ENCODE results near the gene NAGPA. TPM values are rescaled to one million over a fixed set of nuclear protein-coding genes. Genes with fewer than 3 reads are reported as not detected.

NAGPA gene
- total RNA-seq, 1 experiment from 2014 or later: 11.7 TPM

- Histone ChIP-seq H3K9me3 (ENCODE audit: low read depth, low read length, poor library complexity, severe bottlenecking) (no peaks in the 10 kb centered on the region), H3K4me3 (ENCODE audit: low read depth, low read length, poor library complexity, severe bottlenecking) (no peak overlapping the region), H3K27ac (ENCODE audit: low read depth, low read length, poor library complexity, severe bottlenecking) (no peak overlapping the region), H3K27me3 (replicated peaks; ENCODE audit: insufficient read depth, low read depth, low read length, poor library complexity) (peaks cover 58% of the 10 kb centered on the region), H3K36me3 (ENCODE audit: insufficient read depth, low read length, poor library complexity, severe bottlenecking) (no peaks in the 10 kb centered on the region), H3K4me1 (ENCODE audit: insufficient read depth, low read length, poor library complexity, severe bottlenecking) (no peaks in the 10 kb centered on the region)
- TF ChIP-seq EZH2 (IDR thresholded peaks at IDR 0.05; ENCODE audit: borderline replicate concordance, low read depth, low read length, poor library complexity, severe bottlenecking): peak; percentile 64
- no peak for TF ChIP-seq CTCF (conservative IDR thresholded peaks at IDR 0.05; ENCODE audit: low read depth, low read length)
- no TSS peak for BruUV-seq (replicated peaks)
- ChIA-PET POLR2A (ENCODE audit: low non-redundant PET) (no interaction called here), CTCF (no interaction called here)
- intact Hi-C loops (cut with micrococcal nuclease; ENCODE audit: unreplicated experiment): no loop called here
- DNase-seq (ENCODE audit: low spot score): no peak
Observed at GRCh38 chr16:4987580-4988374, 46.0 kb downstream of the NAGPA start.

GRCh38 chr16:4987250-4987579 is 46.5 kb downstream of the NAGPA start:
- Histone ChIP-seq H3K9me3 (ENCODE audit: low read depth, low read length, poor library complexity, severe bottlenecking) (no peaks in the 10 kb centered on the region), H3K27ac (ENCODE audit: low read depth, low read length, poor library complexity, severe bottlenecking) (no peak overlapping the region), H3K36me3 (ENCODE audit: insufficient read depth, low read length, poor library complexity, severe bottlenecking) (no peaks in the 10 kb centered on the region), H3K4me3 (ENCODE audit: low read depth, low read length, poor library complexity, severe bottlenecking) (no peak overlapping the region), H3K27me3 (replicated peaks; ENCODE audit: insufficient read depth, low read depth, low read length, poor library complexity) (peaks cover 58% of the 10 kb centered on the region), H3K4me1 (ENCODE audit: insufficient read depth, low read length, poor library complexity, severe bottlenecking) (no peaks in the 10 kb centered on the region)
- intact Hi-C loops (cut with micrococcal nuclease; ENCODE audit: unreplicated experiment): no loop called here
- TF ChIP-seq EZH2 (IDR thresholded peaks at IDR 0.05; ENCODE audit: borderline replicate concordance, low read depth, low read length, poor library complexity, severe bottlenecking): no peak
- TF ChIP-seq CTCF (conservative IDR thresholded peaks at IDR 0.05; ENCODE audit: low read depth, low read length): no peak
- CTCF ChIA-PET: no interaction called here
- POLR2A ChIA-PET (ENCODE audit: low non-redundant PET): no interaction called here
- no TSS peak for BruUV-seq (replicated peaks)
- DNase-seq (ENCODE audit: low spot score): no peak

GRCh38 chr16:4984174-4984990 is 49.4 kb downstream of the NAGPA start:
- Histone ChIP-seq H3K4me3 (ENCODE audit: low read depth, low read length, poor library complexity, severe bottlenecking) (no peak overlapping the region), H3K36me3 (ENCODE audit: insufficient read depth, low read length, poor library complexity, severe bottlenecking) (no peaks in the 10 kb centered on the region), H3K4me1 (ENCODE audit: insufficient read depth, low read length, poor library complexity, severe bottlenecking) (no peaks in the 10 kb centered on the region), H3K27ac (ENCODE audit: low read depth, low read length, poor library complexity, severe bottlenecking) (no peak overlapping the region), H3K9me3 (ENCODE audit: low read depth, low read length, poor library complexity, severe bottlenecking) (no peaks in the 10 kb centered on the region), H3K27me3 (replicated peaks; ENCODE audit: insufficient read depth, low read depth, low read length, poor library complexity) (peaks cover 35% of the 10 kb centered on the region)
- BruUV-seq (replicated peaks): no TSS peak
- ChIA-PET POLR2A (ENCODE audit: low non-redundant PET) (no interaction called here), CTCF (no interaction called here)
- no peak for TF ChIP-seq EZH2 (IDR thresholded peaks at IDR 0.05; ENCODE audit: borderline replicate concordance, low read depth, low read length, poor library complexity, severe bottlenecking)
- TF ChIP-seq CTCF (conservative IDR thresholded peaks at IDR 0.05; ENCODE audit: low read depth, low read length): no peak
- DNase-seq (ENCODE audit: low spot score): no peak
- intact Hi-C loops (cut with micrococcal nuclease; ENCODE audit: unreplicated experiment): no loop called here
